T-helper 9 cell (primary cell): ENCODE measurements around the gene MVB12B.

ENCODE experiments used
- DNase-seq: peaks from one replicate; pipeline ENCODE4 v3.0.0-alpha.2; 2020

The MVB12B gene

GRCh38 chr9:126496781-126497659 lies 170.4 kb downstream of the MVB12B start:
- no peak for DNase-seq

- DNase-seq = no peak
Measured at GRCh38 chr9:126497660-126498275, 171.1 kb downstream of the MVB12B start.

DNA sequence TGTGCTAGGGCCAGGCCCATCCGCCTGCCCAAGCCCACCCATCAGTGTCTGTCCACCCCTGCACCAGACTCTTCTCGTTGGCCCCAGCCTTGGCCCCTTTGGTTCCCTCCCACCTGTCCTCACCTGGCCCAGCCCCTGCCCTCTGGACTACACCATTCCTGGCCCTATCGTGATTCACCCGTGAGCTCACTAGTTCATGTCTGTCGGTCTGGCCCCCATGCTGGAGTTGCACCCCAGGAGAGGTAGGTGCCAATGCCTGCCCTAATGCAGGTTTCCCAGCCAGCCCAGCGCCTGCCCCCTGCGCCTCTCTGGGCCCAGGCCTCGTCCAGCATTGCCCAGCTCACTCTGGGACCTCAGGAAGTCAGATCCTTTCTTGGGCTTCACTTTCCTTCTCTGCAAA lies 171.7 kb downstream of the MVB12B start:
- no peak for DNase-seq

DNA sequence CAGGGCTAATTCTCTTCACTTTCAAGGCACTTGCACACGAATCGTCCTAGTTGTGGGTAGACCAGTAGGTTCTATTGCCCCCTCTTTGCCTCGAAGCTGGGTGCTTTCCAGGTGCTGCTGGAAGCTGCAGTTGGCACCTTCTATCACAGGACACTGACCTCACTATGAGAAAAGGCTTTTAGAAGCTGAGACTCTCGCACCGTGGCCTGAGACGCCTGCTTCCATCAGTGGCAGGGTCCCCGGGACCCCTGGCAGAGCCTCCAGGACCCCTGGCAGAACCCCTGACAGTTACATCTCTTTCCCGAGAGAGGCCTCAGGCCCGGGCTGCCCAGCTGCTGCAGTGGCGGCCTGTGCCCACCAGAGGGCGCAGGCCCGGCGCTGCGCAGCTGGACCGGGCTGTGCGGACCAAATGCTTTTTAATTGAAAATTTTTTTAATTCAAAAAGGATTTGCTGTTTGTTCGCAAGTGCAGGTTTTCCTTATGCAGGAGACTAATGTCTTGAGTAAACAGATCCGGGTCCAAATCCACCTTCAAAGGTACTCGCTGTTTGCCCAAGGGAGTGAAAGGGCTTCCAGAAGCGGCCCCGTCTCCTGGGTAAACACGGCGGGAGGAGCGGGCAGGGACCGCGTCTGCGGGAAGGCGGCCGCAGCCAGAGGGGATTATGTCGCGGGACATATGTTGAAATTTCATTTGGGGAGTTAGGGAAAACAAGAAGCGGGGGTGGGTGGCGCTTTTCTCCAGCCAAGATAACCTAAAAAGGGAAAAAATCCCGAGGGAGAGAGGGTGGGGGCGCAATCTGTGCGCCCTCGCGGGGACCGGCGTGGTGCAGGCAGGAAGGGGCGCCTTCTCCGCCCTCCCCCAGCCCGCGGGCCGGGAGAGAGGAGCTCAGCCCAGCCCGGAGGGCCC lies 172.6 kb downstream of the MVB12B start:
- peak; percentile 46 for DNase-seq

- DNase-seq = no peak
Measured at GRCh38 chr9:126499911-126500599, 173.4 kb downstream of the MVB12B start.

DNA sequence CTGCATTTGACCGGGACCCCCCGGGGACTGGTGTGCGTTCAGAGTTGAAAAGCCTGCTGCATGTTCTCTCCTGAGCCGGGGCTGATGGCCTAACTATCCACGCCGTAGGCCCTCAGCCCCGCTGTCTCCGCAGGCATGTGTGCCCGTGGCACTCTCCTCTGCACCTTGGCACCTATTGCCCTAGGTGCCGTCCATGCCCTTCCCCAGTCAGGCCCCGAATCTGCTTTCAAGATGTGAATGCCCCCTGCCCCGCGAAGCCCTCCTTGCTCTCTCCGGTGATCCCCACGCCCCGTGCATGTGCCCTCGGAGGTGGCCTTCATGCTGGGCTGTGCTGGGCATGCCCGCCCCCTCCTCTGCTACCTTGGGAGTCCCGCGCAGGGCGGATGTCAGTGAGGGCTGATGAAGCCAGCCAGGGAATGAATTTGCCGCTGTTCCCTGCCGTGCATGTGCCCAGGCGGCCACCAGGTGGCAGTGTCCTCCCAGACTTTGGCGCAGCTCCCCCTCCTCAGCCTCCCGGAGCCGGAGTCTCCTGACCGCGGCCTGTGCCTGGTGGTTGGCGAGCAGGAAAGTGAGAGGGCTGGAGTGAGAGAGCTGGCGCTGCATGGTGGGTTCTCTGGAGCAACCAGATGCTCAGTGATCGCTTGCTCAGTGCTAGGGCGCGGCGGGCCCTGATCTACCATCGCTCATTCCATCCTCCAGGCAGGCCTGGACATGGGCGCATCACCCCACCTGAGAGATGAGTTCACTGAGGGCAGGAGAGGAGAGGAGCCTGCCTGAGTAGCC lies 174.2 kb downstream of the MVB12B start:
- peak; percentile 64 for DNase-seq

- DNase-seq = no peak
Measured at GRCh38 chr9:126501383-126502331, 175.0 kb downstream of the MVB12B start.

- no peak for DNase-seq
Measured at GRCh38 chr9:126502417-126503332, 176.0 kb downstream of the MVB12B start.

- DNase-seq = no peak
Measured at GRCh38 chr9:126503333-126504085, 176.9 kb downstream of the MVB12B start.

- no peak for DNase-seq
Measured at GRCh38 chr9:126504086-126504976, 177.7 kb downstream of the MVB12B start.

DNA sequence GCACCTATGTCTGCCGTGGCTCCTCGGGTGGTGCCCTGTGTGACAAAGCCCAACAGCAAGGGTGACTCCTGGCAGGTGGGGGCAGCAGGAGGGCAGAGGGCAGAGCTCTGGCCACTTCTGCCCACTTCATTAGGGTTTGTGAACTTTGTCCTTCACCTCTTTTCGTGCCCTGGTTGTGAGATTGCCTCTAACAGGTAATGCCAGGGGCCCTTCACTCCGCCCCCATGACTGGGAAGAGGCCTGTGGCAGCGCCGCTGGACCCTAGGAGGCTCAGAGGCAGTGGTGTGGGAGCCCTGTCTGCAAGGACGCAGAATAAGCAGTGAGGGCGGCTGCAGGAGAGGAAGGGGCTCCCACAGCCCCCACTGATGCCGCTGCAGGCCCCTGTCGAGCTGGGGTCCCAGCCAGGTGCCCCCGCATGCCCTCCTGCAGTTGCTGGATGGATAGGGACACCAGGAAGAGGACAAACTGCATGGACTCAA lies 178.4 kb downstream of the MVB12B start:
- no peak for DNase-seq

DNA sequence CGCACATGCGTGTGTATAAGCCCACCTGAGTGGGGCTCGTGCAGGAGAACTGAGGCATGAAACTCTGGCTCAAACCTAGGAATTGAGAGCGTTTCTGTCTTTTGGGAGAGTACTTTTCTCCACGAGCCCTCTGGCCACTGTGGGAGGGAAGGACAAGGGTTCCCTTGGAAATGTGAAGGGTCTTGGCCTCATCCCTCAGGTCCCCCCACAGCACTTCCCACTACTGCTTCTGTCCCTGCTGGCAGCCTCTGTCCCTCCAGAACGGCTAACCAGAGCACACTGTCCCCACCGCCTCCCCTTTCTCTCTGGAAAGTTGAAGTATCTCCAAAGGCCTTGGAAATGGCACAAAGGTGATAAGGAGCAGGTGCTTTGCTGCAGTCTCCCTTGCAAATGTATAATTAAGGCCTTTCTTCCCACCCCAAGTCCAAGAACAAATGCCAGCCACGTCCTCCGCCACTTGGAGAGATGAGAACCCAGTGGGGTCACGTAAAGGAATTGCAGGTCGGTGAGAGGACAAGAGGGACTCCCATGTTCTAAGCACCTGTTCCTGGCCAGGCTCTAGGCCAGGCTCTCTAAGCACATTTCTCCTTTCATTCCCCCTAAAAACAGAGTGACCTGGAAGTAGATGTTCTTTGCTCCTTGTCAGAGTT lies 179.2 kb downstream of the MVB12B start:
- no peak for DNase-seq

GRCh38 chr9:126506361-126507317 lies 180.0 kb downstream of the MVB12B start:
- no peak for DNase-seq

DNA sequence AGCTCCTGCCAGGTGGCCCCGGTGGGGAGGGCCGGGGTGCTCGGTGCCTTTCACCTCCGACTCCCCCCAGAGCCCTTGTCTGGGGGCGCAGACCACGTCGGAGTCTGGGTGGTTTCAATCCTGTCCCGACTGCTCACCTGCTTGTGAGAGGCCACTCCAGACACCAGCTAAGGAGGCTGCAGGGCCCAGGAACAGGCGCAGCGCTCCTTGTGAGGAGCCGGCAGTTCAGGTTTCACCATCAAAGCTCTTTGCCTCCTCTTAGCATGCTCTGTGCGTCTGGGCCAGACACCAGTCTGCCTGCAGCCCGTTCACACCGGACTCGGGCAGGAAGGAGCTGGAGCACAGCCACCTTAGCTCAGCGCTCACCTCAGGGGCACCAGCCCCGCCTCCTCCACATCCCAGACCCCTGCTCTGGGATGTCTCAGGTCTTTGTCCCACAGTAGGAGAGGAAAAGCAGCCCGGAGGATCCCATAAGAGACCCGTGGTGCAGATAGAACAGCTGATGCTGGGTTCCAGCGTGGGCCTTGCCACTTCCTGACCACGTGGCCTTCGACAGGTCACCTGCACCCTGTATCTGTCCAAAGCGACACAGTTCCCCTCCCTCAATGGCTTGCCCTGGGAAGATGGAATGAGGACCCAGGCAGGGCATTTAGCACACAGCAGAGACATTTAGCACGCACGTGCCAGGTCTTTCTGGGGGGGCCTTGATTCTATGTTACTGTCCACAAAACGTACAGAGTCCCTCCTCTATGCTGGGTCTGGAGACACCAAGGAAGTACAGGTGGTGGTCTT lies 180.9 kb downstream of the MVB12B start:
- DNase-seq = no peak

GRCh38 chr9:126508171-126508591 lies 181.6 kb downstream of the MVB12B start:
- DNase-seq = no peak
